ENCODE measurements around the gene VEGFA.

GRCh38 chr6:43773980-43774775, 4.2 kb downstream of the VEGFA start:
- TF ChIP-seq CTCF (IDR thresholded peaks at IDR 0.05) = no peak
- TF ChIP-seq POLR2A (IDR thresholded peaks at IDR 0.05) = no peak
